ENCODE measurements around the gene CTRB2. TPM values are rescaled to one million over a fixed set of nuclear protein-coding genes. Genes with fewer than 3 reads are reported as not detected.

CTRB2 gene
- total and polyA plus RNA-seq, 10 donors, result 0.58 to 11.8 (median 1.5) TPM; not detected in 1

DNA sequence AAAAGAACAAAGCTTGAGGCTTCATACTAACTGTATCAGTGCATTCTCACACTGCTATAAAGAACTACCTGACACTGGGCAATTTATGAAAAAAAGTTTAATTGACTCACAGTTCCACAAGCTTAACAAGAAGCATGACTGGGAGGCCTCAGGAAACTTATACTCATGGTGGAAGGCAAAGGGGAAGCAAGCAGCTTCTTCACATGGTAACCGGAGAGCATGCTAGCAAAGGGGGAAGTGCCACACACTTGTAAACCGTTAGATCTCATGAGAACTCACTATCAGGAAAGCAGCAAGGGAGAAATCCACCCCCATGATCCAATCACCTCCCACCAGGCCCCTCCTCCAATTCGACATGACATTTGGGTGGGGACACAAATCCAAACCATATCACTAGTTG is 25.3 kb downstream of the CTRB2 start:
- Histone ChIP-seq H3K27me3 (replicated peaks in 1 of 7) (no peaks in the 10 kb centered on the region), H3K4me1 (no peaks in the 10 kb centered on the region), H3K27ac (no peak overlapping the region), H3K36me3 (no peaks in the 10 kb centered on the region), H3K9me3 (peaks cover under 1 to 28% (median 20%) of the 10 kb centered on the region in 8 donors), H3K4me3 (no peak overlapping the region)
- WGBS, 5 donors, result 16 to 31% (median 19%) methylated on average over 3 of the region's 3 CpGs
- intact Hi-C loops (cut with DNase I; ENCODE audit: low total_unique reads), result no loop called here
- TF ChIP-seq POLR2A (IDR thresholded peaks at IDR 0.05) (no peak), POLR2AphosphoS5 (IDR thresholded peaks at IDR 0.05) (no peak)
- TF ChIP-seq, protein P1, sequence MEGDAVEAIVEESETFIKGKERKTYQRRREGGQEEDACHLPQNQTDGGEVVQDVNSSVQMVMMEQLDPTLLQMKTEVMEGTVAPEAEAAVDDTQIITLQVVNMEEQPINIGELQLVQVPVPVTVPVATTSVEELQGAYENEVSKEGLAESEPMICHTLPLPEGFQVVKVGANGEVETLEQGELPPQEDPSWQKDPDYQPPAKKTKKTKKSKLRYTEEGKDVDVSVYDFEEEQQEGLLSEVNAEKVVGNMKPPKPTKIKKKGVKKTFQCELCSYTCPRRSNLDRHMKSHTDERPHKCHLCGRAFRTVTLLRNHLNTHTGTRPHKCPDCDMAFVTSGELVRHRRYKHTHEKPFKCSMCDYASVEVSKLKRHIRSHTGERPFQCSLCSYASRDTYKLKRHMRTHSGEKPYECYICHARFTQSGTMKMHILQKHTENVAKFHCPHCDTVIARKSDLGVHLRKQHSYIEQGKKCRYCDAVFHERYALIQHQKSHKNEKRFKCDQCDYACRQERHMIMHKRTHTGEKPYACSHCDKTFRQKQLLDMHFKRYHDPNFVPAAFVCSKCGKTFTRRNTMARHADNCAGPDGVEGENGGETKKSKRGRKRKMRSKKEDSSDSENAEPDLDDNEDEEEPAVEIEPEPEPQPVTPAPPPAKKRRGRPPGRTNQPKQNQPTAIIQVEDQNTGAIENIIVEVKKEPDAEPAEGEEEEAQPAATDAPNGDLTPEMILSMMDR (IDR thresholded peaks at IDR 0.05 in 8 of 11, conservative IDR thresholded peaks at IDR 0.05 in 3 of 11), result no peak
- DNase-seq, result no peak

DNA sequence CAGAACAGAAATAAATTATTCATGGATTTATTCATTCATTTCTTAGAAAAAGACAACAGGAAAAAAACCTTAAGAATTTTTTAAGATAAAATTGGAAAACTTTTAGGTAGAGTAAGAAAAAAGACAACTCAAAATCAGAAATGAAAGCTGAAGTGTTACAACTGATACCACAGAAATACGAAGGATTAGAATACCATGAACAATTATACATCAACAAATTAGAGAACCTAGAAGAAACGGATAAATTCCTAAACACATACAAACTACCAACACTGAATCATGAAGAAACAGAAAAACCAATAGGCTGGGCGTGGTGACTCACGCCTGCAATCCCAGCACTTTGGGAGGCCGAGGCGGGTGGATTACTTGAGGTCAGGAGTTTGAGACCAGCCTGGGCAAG is 27.8 kb downstream of the CTRB2 start:
- no peaks in the 10 kb centered on the region for H3K4me1 ChIP-seq
- 79 to 91% (median 89%) methylated on average over 6 of the region's 6 CpGs for WGBS, 5 donors
- no peak overlapping the region for H3K4me3 ChIP-seq
- peaks cover 6 to 53% (median 44%) of the 10 kb centered on the region in 8 donors for H3K9me3 ChIP-seq
- no peak for DNase-seq
- no peak overlapping the region for H3K27ac ChIP-seq
- intact Hi-C loops (cut with DNase I; ENCODE audit: low total_unique reads), result no loop called here
- H3K36me3 ChIP-seq, result no peaks in the 10 kb centered on the region
- TF ChIP-seq, protein P1 (IDR thresholded peaks at IDR 0.05 in 8 of 11, conservative IDR thresholded peaks at IDR 0.05 in 3 of 11), result no peak
- TF ChIP-seq POLR2A (IDR thresholded peaks at IDR 0.05), result no peak
- no peak for TF ChIP-seq POLR2AphosphoS5 (IDR thresholded peaks at IDR 0.05)
- no peaks in the 10 kb centered on the region for H3K27me3 ChIP-seq (replicated peaks in 1 of 7)

DNA sequence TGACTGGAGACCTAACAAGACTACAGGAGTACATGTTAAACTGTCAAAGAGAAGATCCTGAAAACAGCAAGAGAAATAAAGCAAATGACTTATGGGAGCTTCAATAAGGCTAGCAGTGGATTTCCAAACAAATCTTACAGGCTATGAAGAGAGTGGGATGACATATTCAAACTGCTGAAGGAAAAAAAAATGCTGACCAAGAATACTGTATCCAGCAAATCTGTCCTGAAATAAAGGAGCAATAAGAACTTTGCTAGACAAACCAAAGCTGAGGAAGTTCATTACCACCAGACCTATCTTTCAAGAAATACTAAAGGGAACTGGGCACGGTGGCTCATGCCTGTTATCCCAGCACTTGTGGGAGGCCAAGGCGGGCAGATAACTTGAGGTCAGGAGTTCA is 30.0 kb downstream of the CTRB2 start:
- WGBS, 5 donors, result 83 to 97% (median 93%) methylated on average over 2 of the region's 2 CpGs
- Histone ChIP-seq H3K9me3 (peaks cover 11 to 75% (median 66%) of the 10 kb centered on the region in 8 donors), H3K27ac (no peak overlapping the region), H3K4me1 (no peaks in the 10 kb centered on the region), H3K27me3 (replicated peaks in 1 of 7) (no peaks in the 10 kb centered on the region), H3K36me3 (peaks cover 0 to 10% (median 2%) of the 10 kb centered on the region in 6 donors), H3K4me3 (no peak overlapping the region)
- intact Hi-C loops (cut with DNase I; ENCODE audit: low total_unique reads), result no loop called here
- no peak for TF ChIP-seq POLR2AphosphoS5 (IDR thresholded peaks at IDR 0.05)
- TF ChIP-seq, protein P1 (IDR thresholded peaks at IDR 0.05 in 8 of 11, conservative IDR thresholded peaks at IDR 0.05 in 3 of 11), result no peak
- no peak for TF ChIP-seq POLR2A (IDR thresholded peaks at IDR 0.05)
- no peak for DNase-seq

DNA sequence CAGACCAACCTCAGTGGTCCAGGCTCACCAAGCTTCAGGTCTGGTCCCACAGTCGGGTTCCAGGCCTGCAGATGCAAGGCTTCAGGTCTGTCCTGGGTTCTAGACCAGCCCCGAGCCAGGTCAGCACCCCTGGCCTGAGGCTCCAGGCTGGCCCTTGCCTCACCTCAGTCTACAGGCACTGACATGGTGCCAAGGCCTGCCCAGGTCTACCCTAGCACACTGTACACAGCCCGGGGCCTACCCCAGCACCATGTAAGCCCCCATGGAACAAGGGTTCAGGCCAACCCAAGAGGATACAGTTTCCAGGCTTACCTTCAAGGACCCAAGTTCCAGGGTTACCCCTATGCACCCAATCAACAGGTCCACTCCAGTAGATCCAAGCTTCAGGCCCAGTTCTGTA is 31.9 kb downstream of the CTRB2 start:
- 94 to 100% (median 98%) methylated on average over 3 of the region's 3 CpGs for WGBS, 5 donors
- H3K9me3 ChIP-seq, result peaks cover 16 to 94% (median 85%) of the 10 kb centered on the region in 8 donors

More for the DNA sequence above, 31.9 kb downstream of the CTRB2 start:
- Histone ChIP-seq H3K27ac (no peak overlapping the region), H3K4me1 (no peaks in the 10 kb centered on the region), H3K4me3 (no peak overlapping the region), H3K36me3 (peaks cover 2 to 29% (median 14%) of the 10 kb centered on the region in 6 donors), H3K27me3 (replicated peaks in 1 of 7) (no peaks in the 10 kb centered on the region)
- TF ChIP-seq POLR2AphosphoS5 (IDR thresholded peaks at IDR 0.05), result no peak
- no peak for TF ChIP-seq POLR2A (IDR thresholded peaks at IDR 0.05)
- TF ChIP-seq, protein P1 (IDR thresholded peaks at IDR 0.05 in 8 of 11, conservative IDR thresholded peaks at IDR 0.05 in 3 of 11), result no peak
- intact Hi-C loops (cut with DNase I; ENCODE audit: low total_unique reads), result no loop called here
- DNase-seq, result no peak

All from spleen (tissue), 11 donors.